Activated T-helper 1 cell treated with anti-CD3 and anti-CD28 coated beads, Interleukin-2, amount 50 U/mL, for 16 hours (primary cell): ENCODE data around the gene EXOC3L4.

Source experiments
- DNase-seq, 2 donors: peaks; one replicate each; pipeline ENCODE4 v3.0.0-alpha.2; 2020; ENCODE audit warnings: low read depth in 1 of 2, low spot score in 1 of 2

The EXOC3L4 gene

GRCh38 chr14:103070263-103070885 is 24.2 kb upstream of the EXOC3L4 start:
- no peak for DNase-seq

- DNase-seq = no peak
Observed at GRCh38 chr14:103070971-103071542, 23.5 kb upstream of the EXOC3L4 start.

GRCh38 chr14:103071544-103072251 is 22.8 kb upstream of the EXOC3L4 start:
- no peak for DNase-seq

DNA sequence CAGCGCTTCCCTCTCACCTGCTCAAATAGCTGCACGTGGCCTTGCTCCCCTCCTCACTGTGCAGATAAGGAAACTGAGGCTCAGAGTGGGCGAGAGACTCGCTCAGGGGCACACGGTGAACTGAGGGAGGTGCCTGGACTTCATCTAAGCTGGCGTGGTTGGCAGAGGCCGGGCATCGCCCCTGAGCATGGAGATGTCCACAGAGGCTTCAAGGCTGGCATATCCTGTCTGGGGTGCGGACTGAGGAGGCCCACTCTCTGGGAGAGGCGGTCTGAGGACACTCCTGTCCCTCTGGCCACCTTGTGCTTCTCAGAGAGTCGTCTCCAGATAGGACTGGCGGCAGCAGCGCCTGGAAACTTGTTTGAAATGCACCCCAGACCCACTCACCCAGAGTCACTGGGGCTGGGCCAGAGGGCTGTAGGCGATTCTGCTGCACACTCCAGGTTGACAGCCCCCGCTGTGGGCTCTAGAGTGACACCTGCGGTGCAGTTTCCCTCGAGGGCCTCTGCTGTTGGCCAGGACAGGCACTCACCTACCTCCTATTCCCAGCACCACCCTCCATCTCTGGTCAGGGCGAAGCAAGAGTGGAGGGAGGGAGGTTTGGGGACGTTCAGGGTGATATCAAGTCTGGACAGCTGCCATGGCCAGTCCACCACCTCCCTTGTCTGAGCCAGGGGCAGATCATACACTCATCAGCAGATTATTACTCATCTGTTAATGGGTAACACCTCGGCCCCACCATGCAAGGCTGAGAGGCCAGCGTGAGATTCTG is 21.7 kb upstream of the EXOC3L4 start:
- DNase-seq = no peak

DNA sequence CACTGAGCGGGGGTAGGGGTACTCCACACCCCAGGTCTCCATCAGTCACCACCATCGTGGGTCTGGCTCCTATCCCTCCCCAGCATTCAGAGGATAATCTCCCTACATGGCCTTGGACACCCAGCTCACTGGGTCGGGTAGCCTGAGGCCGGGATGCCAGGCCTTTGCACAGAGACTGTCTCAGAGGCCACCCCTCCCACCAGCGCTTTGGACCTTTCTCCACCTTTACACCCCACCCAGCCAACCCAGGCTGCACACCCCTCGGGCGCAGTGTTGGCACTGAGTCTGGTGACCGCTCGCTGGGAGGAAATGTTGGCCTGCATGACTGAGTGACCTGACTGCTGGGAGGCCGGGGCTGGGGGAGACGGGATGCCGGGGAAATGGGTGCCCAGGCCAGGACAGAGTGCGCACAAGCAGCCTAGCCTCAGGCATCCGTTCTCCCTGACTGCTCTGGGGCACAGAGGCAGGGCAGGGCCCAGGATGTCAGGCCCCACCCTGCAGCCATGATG is 21.1 kb upstream of the EXOC3L4 start:
- no peak for DNase-seq

- DNase-seq = no peak
Observed at GRCh38 chr14:103073876-103074728, 20.4 kb upstream of the EXOC3L4 start.

GRCh38 chr14:103074729-103075367 is 19.7 kb upstream of the EXOC3L4 start:
- DNase-seq = no peak

- peak; percentile 49 to 57 for DNase-seq
Observed at GRCh38 chr14:103078420-103078749, 16.1 kb upstream of the EXOC3L4 start.

GRCh38 chr14:103078860-103079587 is 15.5 kb upstream of the EXOC3L4 start:
- no peak for DNase-seq

- DNase-seq = no peak
Observed at GRCh38 chr14:103081951-103082350, 12.6 kb upstream of the EXOC3L4 start.

DNA sequence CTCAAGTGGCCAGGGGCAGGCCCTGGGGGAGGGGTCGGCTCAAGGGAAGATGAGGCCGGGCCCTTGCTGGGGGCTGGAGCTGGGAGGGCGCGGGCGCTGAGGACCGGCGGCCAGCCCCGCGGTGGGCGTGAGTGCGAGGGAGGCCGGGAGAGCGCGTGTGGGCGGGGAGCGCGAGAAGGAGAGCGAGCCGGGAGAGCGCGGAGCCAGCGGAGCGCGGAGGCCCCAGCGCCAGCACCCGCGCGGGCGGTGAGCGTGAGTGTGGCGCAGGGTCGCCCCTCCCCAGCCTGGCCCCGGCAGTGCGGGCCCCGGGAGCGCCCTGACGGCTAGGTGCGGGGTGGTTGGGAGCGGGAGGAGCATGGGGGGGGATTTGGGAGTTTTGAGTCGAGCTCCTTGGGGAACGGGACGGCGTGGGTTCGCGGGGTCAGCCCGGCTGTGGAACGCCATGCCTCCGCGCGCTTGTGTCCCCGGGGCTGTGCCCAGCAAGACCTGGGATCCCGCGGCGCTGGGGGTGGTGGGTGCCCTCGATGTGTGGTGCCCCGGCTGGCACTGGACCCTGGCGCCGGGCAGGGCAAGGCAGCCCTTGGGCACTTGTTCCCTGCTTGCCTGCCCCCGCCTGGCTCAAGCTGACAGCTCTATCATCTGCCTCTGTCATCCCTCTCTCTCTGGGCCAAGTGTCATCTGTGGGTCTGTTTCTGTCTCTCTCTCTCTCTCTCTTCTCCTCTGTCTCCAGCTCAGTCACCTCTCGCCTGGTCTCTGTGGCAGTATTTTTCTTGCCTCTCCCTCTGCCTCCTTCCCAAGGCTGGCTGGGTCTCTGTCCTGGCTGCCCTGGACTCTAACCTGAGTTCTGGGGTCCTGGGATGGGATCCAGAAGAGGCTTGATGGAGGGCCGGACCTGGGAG is 10.3 kb upstream of the EXOC3L4 start, which contains the start of gene LBHD2:
LBHD2 (plus strand) TSS at position 190 of the 899 bp plus-strand sequence. CDS start 1,803 bp downstream, outside the sequence.
- DNase-seq = no peak

DNA sequence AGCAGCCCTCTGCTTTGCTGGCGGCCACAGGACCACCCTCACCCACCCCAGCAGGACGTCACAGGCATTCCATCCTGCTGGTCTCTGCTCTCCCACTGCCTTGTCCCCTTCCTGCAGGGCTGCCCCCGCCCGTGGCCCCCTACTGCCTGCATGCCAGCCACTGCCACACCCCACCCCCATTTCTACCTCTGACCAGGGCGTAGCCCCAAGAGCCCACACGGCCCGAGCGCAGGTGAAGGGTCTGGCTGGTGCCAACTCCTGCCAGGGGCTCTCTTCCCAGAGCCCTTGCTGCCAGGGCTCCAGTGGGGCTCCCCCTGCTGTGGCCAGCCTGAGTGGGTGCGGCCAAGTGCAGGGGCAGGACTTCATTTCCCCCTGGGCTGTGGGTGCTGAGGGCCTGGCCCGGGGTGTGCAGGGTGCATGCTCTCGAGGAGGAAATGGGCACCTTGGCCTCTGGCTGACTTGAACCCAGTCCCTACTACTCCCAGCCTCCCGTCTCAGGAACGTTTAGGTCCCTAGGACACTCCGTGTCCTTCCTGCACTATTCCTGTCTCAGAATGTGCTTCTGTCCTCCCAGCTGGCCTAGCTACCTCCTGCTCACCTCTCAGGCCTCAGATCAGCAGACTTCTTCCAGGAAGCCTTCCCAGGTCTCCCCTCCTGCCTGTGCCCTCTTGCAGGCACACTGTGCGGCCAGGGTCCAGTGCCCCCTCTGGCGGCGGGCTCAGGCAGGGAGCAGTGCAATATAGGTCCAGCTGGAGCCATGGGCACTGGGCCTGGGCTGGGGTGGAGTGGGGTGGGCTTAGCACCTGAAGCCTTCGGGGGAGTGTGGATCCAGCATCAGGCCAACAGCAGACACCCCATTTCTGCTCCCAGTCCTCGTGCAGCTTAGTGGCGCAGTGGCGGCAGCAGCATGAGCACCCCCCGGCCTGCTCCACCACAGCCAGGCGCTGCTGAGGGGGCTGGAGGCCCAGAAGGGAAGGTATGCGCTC is 9.1 kb upstream of the EXOC3L4 start:
- DNase-seq = no peak

GRCh38 chr14:103086771-103087342 is 7.7 kb upstream of the EXOC3L4 start:
- no peak for DNase-seq

- no peak for DNase-seq
Observed at GRCh38 chr14:103087343-103087835, 7.1 kb upstream of the EXOC3L4 start.

GRCh38 chr14:103088921-103089320 is 5.6 kb upstream of the EXOC3L4 start:
- DNase-seq = no peak

DNA sequence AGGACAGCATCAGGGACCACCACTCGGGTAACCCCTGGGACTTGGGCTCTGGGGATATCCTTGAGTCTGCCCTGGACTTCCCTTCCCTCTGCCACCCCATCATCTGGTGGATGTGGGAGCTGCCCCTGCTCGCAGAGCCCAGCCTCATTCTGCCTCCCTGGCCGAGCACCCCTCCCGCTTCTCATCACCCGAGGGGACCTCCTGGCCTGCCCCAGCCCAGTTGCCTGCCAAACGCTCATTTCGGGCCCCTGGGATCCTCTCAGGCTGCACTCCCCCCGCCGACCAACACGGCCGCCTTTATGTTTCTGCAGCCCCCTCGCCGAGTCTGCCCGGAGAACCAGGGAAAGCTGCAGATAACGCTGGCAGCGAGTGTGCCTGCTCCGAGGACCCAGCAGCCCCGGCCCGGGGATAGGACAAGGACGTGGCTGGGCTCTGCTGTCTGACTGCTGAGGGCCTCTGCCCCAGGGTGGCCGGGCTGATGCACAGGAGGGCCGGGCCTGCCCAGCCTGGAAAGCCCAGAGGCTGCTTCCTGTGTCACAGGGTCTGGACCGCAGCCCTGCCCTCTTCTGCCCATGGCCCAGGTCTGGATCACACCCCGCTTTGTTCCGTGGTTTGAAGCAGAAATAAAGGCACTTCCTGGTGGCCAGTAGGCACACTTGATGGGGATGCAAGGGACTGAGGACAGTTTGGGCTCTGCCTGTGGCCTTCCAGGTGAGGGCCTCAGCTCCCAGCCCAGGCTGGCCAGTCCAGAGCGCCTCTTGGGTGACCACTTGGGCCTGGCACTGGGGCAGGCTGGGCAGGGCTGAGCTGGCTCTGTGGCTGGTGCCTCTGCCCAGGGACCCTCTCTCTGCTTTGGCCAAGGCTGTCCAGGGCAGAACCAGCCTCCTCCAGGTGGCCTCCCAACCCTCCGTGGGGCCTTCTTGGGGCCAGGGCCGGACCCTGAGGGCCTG is 4.9 kb upstream of the EXOC3L4 start:
- no peak for DNase-seq
